DND-41 (cell line): ENCODE measurements around the gene BPIFB4.

Experiments
- ATAC-seq: fragments of 200-7000 bp; cut with Tn5 transposase; 3 replicates; pipeline ENCODE4 v1.9.1; 2021; ENCODE audit warnings: low read depth; ENCODE audit not compliant: insufficient read depth
- DNase-seq: peaks from one replicate; pipeline ENCODE4 v3.0.0-alpha.2; 2020
- H2AFZ ChIP-seq: 2 replicates; pipeline ENCODE4 v1.6.0; 2012; ENCODE audit warnings: low read depth, low read length
- H3K27ac ChIP-seq: 2 replicates; pipeline ENCODE4 v1.5.1; 2012; ENCODE audit warnings: low read length, inconsistent platforms
- H3K27me3 ChIP-seq: fragments of 200-600 bp; sonication (generic); 2 replicates; pipeline ENCODE4 v1.6.0; 2012; ENCODE audit warnings: low read length, mild to moderate bottlenecking, inconsistent platforms; ENCODE audit not compliant: insufficient read depth, poor library complexity
- H3K36me3 ChIP-seq: 2 replicates; pipeline ENCODE4 v1.5.1; 2012; ENCODE audit warnings: low read length, inconsistent platforms; ENCODE audit not compliant: insufficient read depth
- H3K4me1 ChIP-seq: 2 replicates; pipeline ENCODE4 v1.5.1; 2012; ENCODE audit warnings: mild to moderate bottlenecking, low read length; ENCODE audit not compliant: insufficient read depth
- H3K4me2 ChIP-seq: 2 replicates; pipeline ENCODE4 v1.6.0; 2012; ENCODE audit warnings: mild to moderate bottlenecking, moderate library complexity, low read length, inconsistent platforms; ENCODE audit not compliant: insufficient read depth
- H3K4me3 ChIP-seq, 2 experiments: fragments of 200-600 bp in 1 of 2; shearing (Covaris generic) in 1 of 2; 2 replicates each; pipeline ENCODE4 v1.5.1; 2012 to 2016; ENCODE audit warnings: inconsistent platforms in 2 of 2, low read length in 2 of 2, mild to moderate bottlenecking in 2 of 2, low read depth in 1 of 2, moderate library complexity in 1 of 2
- H3K79me2 ChIP-seq: 2 replicates; pipeline ENCODE4 v1.6.0; 2012; ENCODE audit warnings: low read length, inconsistent platforms; ENCODE audit not compliant: insufficient read depth
- H3K9ac ChIP-seq: 2 replicates; pipeline ENCODE4 v1.6.0; 2012; ENCODE audit warnings: low read depth, mild to moderate bottlenecking, inconsistent platforms, low read length, moderate library complexity
- H3K9me3 ChIP-seq: 2 replicates; pipeline ENCODE4 v1.5.1; 2012; ENCODE audit warnings: low read length, moderate library complexity, mild to moderate bottlenecking, inconsistent platforms; ENCODE audit not compliant: insufficient read depth, severe bottlenecking
- H4K20me1 ChIP-seq: 2 replicates; pipeline ENCODE4 v1.6.0; 2012; ENCODE audit warnings: low read length; ENCODE audit not compliant: insufficient read depth
- CTCF ChIP-seq: IDR thresholded peaks from 2 replicates; pipeline ENCODE4 v1.5.1; 2012; ENCODE audit warnings: borderline replicate concordance, low read length, moderate library complexity, mild to moderate bottlenecking; ENCODE audit not compliant: poor library complexity, severe bottlenecking; ENCODE audit errors: extremely low read depth
- EZH2 ChIP-seq: IDR thresholded peaks from 3 replicates; pipeline ENCODE4 v1.6.1; 2012; ENCODE audit warnings: borderline replicate concordance, low read depth, mild to moderate bottlenecking, moderate library complexity, low read length, inconsistent platforms; ENCODE audit not compliant: severe bottlenecking

Gene BPIFB4

DNA sequence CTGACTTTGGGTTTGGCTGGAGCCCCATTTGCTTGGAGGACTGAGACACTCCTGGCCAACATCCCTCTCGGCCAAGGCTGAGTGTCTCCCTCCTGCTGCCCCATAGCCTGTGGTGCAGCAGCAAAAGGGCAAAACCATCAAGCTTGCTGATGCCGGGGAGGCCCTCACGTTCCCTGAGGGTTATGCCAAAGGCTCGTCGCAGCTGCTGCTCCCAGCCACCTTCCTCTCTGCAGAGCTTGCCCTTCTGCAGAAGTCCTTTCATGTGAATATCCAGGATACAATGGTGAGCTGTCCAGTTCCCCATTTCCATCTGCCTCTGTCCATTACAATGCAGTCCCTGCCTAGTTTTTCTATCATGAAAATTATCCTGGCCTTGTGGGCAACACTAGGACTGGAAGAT lies 42.0 kb upstream of the BPIFB4 start:
- H3K27me3 ChIP-seq = no peaks in the 10 kb centered on the region
- no peak overlapping the region for H3K4me2 ChIP-seq
- no peak overlapping the region for H3K4me3 ChIP-seq
- no peak for ATAC-seq
- H3K9me3 ChIP-seq = no peaks in the 10 kb centered on the region
- no peaks in the 10 kb centered on the region for H3K36me3 ChIP-seq
- TF ChIP-seq EZH2 (no peak), CTCF (no peak)
- no peak overlapping the region for H3K9ac ChIP-seq
- no peaks in the 10 kb centered on the region for H3K79me2 ChIP-seq
- H3K4me1 ChIP-seq = no peaks in the 10 kb centered on the region
- no peak overlapping the region for H3K27ac ChIP-seq
- no peak for DNase-seq
- no peaks in the 10 kb centered on the region for H4K20me1 ChIP-seq
- no peak overlapping the region for H2AFZ ChIP-seq

DNA sequence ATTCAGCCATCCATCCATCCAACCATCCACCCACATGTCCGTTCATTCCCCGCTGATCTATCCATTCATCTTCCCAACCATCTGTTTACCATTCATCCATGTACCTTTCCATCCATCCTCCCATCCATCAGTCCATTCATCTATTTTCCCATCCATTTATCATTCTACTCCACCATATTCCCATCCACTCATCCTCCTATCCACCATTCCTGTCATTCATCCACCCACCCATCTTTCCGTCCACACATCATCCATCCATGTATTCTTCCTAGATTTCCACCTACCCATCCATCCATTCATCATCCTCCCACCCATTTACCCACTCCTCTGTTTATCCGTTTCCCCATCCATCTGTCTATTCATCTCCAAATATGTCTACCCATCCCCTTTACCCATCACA lies 41.2 kb upstream of the BPIFB4 start:
- no peak overlapping the region for H3K9ac ChIP-seq
- no peak overlapping the region for H3K4me3 ChIP-seq
- no peaks in the 10 kb centered on the region for H3K4me1 ChIP-seq
- no peak for TF ChIP-seq CTCF
- no peak for TF ChIP-seq EZH2
- ATAC-seq (no peak), DNase-seq (no peak)
- no peak overlapping the region for H2AFZ ChIP-seq
- no peak overlapping the region for H3K4me2 ChIP-seq
- H3K9me3 ChIP-seq = no peaks in the 10 kb centered on the region
- H3K27me3 ChIP-seq = no peaks in the 10 kb centered on the region
- H3K27ac ChIP-seq = no peak overlapping the region
- H4K20me1 ChIP-seq = no peaks in the 10 kb centered on the region
- H3K36me3 ChIP-seq = no peaks in the 10 kb centered on the region
- no peaks in the 10 kb centered on the region for H3K79me2 ChIP-seq

- H3K27me3 ChIP-seq = no peaks in the 10 kb centered on the region
- H2AFZ ChIP-seq = no peak overlapping the region
- TF ChIP-seq CTCF (no peak), EZH2 (no peak)
- H3K79me2 ChIP-seq = no peaks in the 10 kb centered on the region
- H3K4me2 ChIP-seq = no peak overlapping the region
- no peak for DNase-seq
- ATAC-seq = no peak
- no peaks in the 10 kb centered on the region for H3K4me1 ChIP-seq
- H4K20me1 ChIP-seq = no peaks in the 10 kb centered on the region
- H3K9me3 ChIP-seq = peaks cover 4% of the 10 kb centered on the region
- H3K9ac ChIP-seq = no peak overlapping the region
- H3K36me3 ChIP-seq = no peaks in the 10 kb centered on the region
- no peak overlapping the region for H3K4me3 ChIP-seq
- no peak overlapping the region for H3K27ac ChIP-seq
Observed at GRCh38 chr20:33042430-33042829, 37.0 kb upstream of the BPIFB4 start.
